Gastroesophageal sphincter (tissue), 3 donors: ENCODE data around the gene DDX42.

Experiments used
- EP300 ChIP-seq: sonication (generic); formaldehyde crosslinking; IDR thresholded peaks from one replicate; pipeline ENCODE4 v1.6.1; 2017; ENCODE audit warnings: antibody characterized with exemption, mild to moderate bottlenecking
- POLR2AphosphoS5 ChIP-seq: sonication (generic); formaldehyde crosslinking; IDR thresholded peaks from one replicate; pipeline ENCODE4 v1.6.1; 2017; ENCODE audit warnings: antibody characterized with exemption
- TF ChIP-seq, protein P1 (sequence below), 4 experiments: fragments of 200-600 bp in 2 of 4; fragments of 450-650 bp in 2 of 4; sonication (generic) in 1 of 4; IDR thresholded peaks; one replicate each; pipeline ENCODE4 v1.5.1; 2017 to 2019; ENCODE audit warnings: antibody characterized with exemption in 4 of 4, mild to moderate bottlenecking in 2 of 4, moderate library complexity in 2 of 4

DNA sequence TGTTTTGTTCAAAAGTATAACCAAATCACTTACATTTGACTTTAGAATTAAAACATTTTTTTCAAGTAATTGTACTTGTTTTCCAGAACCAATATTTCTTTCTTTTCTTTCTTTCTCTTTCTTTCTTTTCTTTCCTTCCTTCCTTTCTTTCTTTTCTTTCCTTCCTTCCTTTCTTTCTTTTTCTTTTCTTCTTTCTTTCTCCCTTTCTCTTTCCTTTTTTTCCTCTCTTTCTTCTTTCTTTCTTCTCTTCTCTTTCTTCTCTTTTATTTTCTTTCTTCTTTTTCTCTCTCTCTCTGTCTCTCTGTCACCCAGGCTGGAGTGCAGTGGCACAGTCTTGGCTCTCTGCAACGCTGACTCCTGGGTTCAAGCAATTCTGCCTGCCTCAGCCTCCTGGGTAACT, 26.8 kb downstream of the DDX42 start:
- TF ChIP-seq, protein P1, sequence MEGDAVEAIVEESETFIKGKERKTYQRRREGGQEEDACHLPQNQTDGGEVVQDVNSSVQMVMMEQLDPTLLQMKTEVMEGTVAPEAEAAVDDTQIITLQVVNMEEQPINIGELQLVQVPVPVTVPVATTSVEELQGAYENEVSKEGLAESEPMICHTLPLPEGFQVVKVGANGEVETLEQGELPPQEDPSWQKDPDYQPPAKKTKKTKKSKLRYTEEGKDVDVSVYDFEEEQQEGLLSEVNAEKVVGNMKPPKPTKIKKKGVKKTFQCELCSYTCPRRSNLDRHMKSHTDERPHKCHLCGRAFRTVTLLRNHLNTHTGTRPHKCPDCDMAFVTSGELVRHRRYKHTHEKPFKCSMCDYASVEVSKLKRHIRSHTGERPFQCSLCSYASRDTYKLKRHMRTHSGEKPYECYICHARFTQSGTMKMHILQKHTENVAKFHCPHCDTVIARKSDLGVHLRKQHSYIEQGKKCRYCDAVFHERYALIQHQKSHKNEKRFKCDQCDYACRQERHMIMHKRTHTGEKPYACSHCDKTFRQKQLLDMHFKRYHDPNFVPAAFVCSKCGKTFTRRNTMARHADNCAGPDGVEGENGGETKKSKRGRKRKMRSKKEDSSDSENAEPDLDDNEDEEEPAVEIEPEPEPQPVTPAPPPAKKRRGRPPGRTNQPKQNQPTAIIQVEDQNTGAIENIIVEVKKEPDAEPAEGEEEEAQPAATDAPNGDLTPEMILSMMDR (IDR thresholded peaks at IDR 0.05) = no peak
- no peak for TF ChIP-seq POLR2AphosphoS5
- no peak for TF ChIP-seq EP300
